SK-MEL-5 (cell line): ENCODE results near the gene PTGER1. TPM values are rescaled to one million over a fixed set of nuclear protein-coding genes. Genes with fewer than 3 reads are reported as not detected.

Experiments used
- DNase-seq: peaks from one replicate; pipeline ENCODE4 v3.0.0-alpha.2; 2016; ENCODE audit warnings: low read depth, low spot score
- in situ Hi-C: cut with HindIII; loops from 2 replicates; pipeline ENCODE4 v1.10.0; 2016; ENCODE audit warnings: low sequenced_read_pairs, high pct_unique_total_duplicates, low pct_unique_long_range_greater_than_20kb
- small RNA-seq, 2 experiments: library from RNA; depleted of rRNA; stranded (forward); fragments of <200 nt; gene quantifications; one replicate each; pipeline ENCODE3, GENCODE V24; 2014
- total RNA-seq: library from RNA; depleted of rRNA; stranded (reverse); fragments of >200 nt; shearing (Covaris generic); gene quantifications from 2 replicates; pipeline ENCODE4 v1.2.3, GENCODE V29; 2014; rRNA removed

The PTGER1 gene
- total RNA-seq, 1 experiment from 2014 or later = not detected

GRCh38 chr19:14432791-14433553, 42.2 kb downstream of the PTGER1 start, which contains the start of gene PKN1:
TSS of gene PKN1 (plus strand) at chr19:14433306. CDS start at chr19:14433522, 216 bp downstream.
- DNase-seq = no peak
- in situ Hi-C loops = no loop called here

- in situ Hi-C loops = no loop called here
- no peak for DNase-seq
Observed at GRCh38 chr19:14430712-14431111, 44.4 kb downstream of the PTGER1 start.

- in situ Hi-C loops = no loop called here
- DNase-seq = no peak
Observed at GRCh38 chr19:14428882-14429416, 46.2 kb downstream of the PTGER1 start.

GRCh38 chr19:14427461-14427860, 47.7 kb downstream of the PTGER1 start:
- in situ Hi-C loops = no loop called here
- no peak for DNase-seq

GRCh38 chr19:14425696-14426138, 49.4 kb downstream of the PTGER1 start:
- DNase-seq = no peak
- in situ Hi-C loops = no loop called here

Small RNA genes lying within 50 kb of the gene (small RNA-seq; reads per million reads assigned to genes)
- 0 reads per million in 2 experiments for gene SNRPGP15

Other genes with a start within 250 kb of the PTGER1 start
- 11.3 and 14.2 TPM in 2 replicates for gene ADGRE5, start 93.9 kb downstream of the PTGER1 start, total RNA-seq
- 72.9 and 76.8 TPM in 2 replicates for gene DDX39A, start 56.0 kb downstream of the PTGER1 start, total RNA-seq
- 29.3 and 31.1 TPM in 2 replicates for gene PKN1, start 42.0 kb downstream of the PTGER1 start, total RNA-seq
- 207 and 229 TPM in 2 replicates for gene GIPC1, start 20.8 kb upstream of the PTGER1 start, total RNA-seq
- 96.8 and 105 TPM in 2 replicates for gene DNAJB1, start 43.0 kb upstream of the PTGER1 start, total RNA-seq
- 62.8 and 90.9 TPM in 2 replicates for gene TECR, start 54.2 kb upstream of the PTGER1 start, total RNA-seq
- gene NDUFB7, start 96.7 kb upstream of the PTGER1 start, total RNA-seq = 190 and 221 TPM in 2 replicates
- gene CLEC17A, start 107.7 kb upstream of the PTGER1 start, total RNA-seq = 0.26 TPM in 1 of 2 replicates, not detected in the other
- gene ADGRE3, start 199.5 kb upstream of the PTGER1 start, total RNA-seq = not detected in 2 replicates
- 4.9 and 7.6 TPM in 2 replicates for gene ZNF333, start 214.7 kb upstream of the PTGER1 start, total RNA-seq